SK-N-SH treated with all-trans-retinoic acid at 6 μM for 48 hours (cell line): ENCODE data around the gene NUP210L.
"Not testable (repeated sequence)": the region's sequence is repeated elsewhere in the genome, so short reads cannot be mapped to it uniquely, and the experiment has no call there.

Experiments
- ATAC-seq: fragments of 200-7000 bp; cut with Tn5 transposase; 3 replicates; pipeline ENCODE4 v1.9.1; 2020; ENCODE audit warnings: mild to moderate bottlenecking, moderate library complexity
- BACH2 ChIP-seq: fragments of 250-450 bp; sonication (Bioruptor Pico); IDR thresholded peaks from 2 replicates; pipeline ENCODE4 v1.9.0; 2021; ENCODE audit warnings: mild to moderate bottlenecking, borderline replicate concordance
- CREB5 ChIP-seq: fragments of 250-450 bp; sonication (Bioruptor Pico); IDR thresholded peaks from 2 replicates; pipeline ENCODE4 v1.5.1; 2020; ENCODE audit warnings: low read depth, mild to moderate bottlenecking, moderate library complexity
- CSDC2 ChIP-seq: fragments of 250-450 bp; sonication (Bioruptor Pico); IDR thresholded peaks from 2 replicates; pipeline ENCODE4 v1.5.0; 2020; ENCODE audit warnings: mild to moderate bottlenecking, moderate library complexity
- CSRNP3 ChIP-seq: fragments of 250-450 bp; sonication (Bioruptor Pico); IDR thresholded peaks from 2 replicates; pipeline ENCODE4 v1.5.1; 2021; ENCODE audit warnings: mild to moderate bottlenecking, moderate library complexity
- ESRRG ChIP-seq: fragments of 250-450 bp; sonication (Bioruptor Pico); IDR thresholded peaks from 2 replicates; pipeline ENCODE4 v1.6.1; 2021; ENCODE audit warnings: mild to moderate bottlenecking
- GLIS3 ChIP-seq: fragments of 250-450 bp; sonication (Bioruptor Pico); IDR thresholded peaks from 2 replicates; pipeline ENCODE4 v1.5.0; 2020; ENCODE audit warnings: mild to moderate bottlenecking, moderate library complexity
- ISL1 ChIP-seq: fragments of 250-450 bp; sonication (Bioruptor Pico); IDR thresholded peaks from 2 replicates; pipeline ENCODE4 v2.1.2; 2022; ENCODE audit warnings: mild to moderate bottlenecking, moderate library complexity
- OSR1 ChIP-seq: fragments of 250-450 bp; sonication (Bioruptor Pico); IDR thresholded peaks from 2 replicates; pipeline ENCODE4 v1.8.0; 2022; ENCODE audit warnings: moderate library complexity, mild to moderate bottlenecking, inconsistent platforms
- POU6F1 ChIP-seq: fragments of 250-450 bp; sonication (Bioruptor Pico); IDR thresholded peaks from 2 replicates; pipeline ENCODE4 v1.8.0; 2021; ENCODE audit warnings: low read depth, mild to moderate bottlenecking, moderate library complexity, borderline replicate concordance
- PPARA ChIP-seq: fragments of 250-450 bp; sonication (Bioruptor Pico); IDR thresholded peaks from 2 replicates; pipeline ENCODE4 v1.5.0; 2020; ENCODE audit warnings: mild to moderate bottlenecking, borderline replicate concordance
- RARB ChIP-seq: fragments of 250-450 bp; sonication (Bioruptor Pico); IDR thresholded peaks from 2 replicates; pipeline ENCODE4 v1.8.0; 2021; ENCODE audit warnings: mild to moderate bottlenecking, moderate library complexity
- TCF4 ChIP-seq: fragments of 250-450 bp; sonication (Bioruptor Pico); IDR thresholded peaks from 2 replicates; pipeline ENCODE4 v1.8.0; 2021; ENCODE audit warnings: mild to moderate bottlenecking, moderate library complexity, borderline replicate concordance
- TOX ChIP-seq: fragments of 250-450 bp; sonication (Bioruptor Pico); IDR thresholded peaks from 2 replicates; pipeline ENCODE4 v1.8.0; 2021; ENCODE audit warnings: mild to moderate bottlenecking, moderate library complexity, borderline replicate concordance
- TSHZ2 ChIP-seq: fragments of 250-450 bp; sonication (Bioruptor Pico); IDR thresholded peaks from 2 replicates; pipeline ENCODE4 v1.5.0; 2020; ENCODE audit warnings: mild to moderate bottlenecking, moderate library complexity
- ZC3H10 ChIP-seq: fragments of 250-450 bp; sonication (Bioruptor Pico); IDR thresholded peaks from 2 replicates; pipeline ENCODE4 v1.5.1; 2021; ENCODE audit warnings: mild to moderate bottlenecking, moderate library complexity
- ZFP3 ChIP-seq: fragments of 250-450 bp; sonication (Bioruptor Pico); IDR thresholded peaks from 2 replicates; pipeline ENCODE4 v1.5.0; 2020; ENCODE audit warnings: mild to moderate bottlenecking, moderate library complexity
- ZFP30 ChIP-seq: fragments of 450-650 bp; formaldehyde crosslinking; IDR thresholded peaks from 2 replicates; pipeline ENCODE4 v1.5.0; 2022; ENCODE audit warnings: mild to moderate bottlenecking, moderate library complexity
- ZNF565 ChIP-seq: fragments of 450-650 bp; formaldehyde crosslinking; conservative IDR thresholded peaks from 2 replicates; pipeline ENCODE4 v1.5.0; 2020; ENCODE audit warnings: low read depth, mild to moderate bottlenecking, moderate library complexity
- ZNF70 ChIP-seq: fragments of 450-650 bp; formaldehyde crosslinking; IDR thresholded peaks from 2 replicates; pipeline ENCODE4 v1.5.0; 2020; ENCODE audit warnings: mild to moderate bottlenecking, moderate library complexity
- ZNF8 ChIP-seq: fragments of 450-650 bp; formaldehyde crosslinking; IDR thresholded peaks from 2 replicates; pipeline ENCODE4 v1.5.0; 2020; ENCODE audit warnings: mild to moderate bottlenecking, moderate library complexity

NUP210L gene

GRCh38 chr1:154155251-154155650 lies 378 bp upstream of the NUP210L start:
- TF ChIP-seq ISL1 = no peak
- no peak for TF ChIP-seq BACH2 (CRISPR knock-in tag)
- TF ChIP-seq CSDC2 = no peak
- no peak for TF ChIP-seq TOX (CRISPR knock-in tag)
- TF ChIP-seq ZFP3 = no peak
- TF ChIP-seq ZNF8 = no peak
- TF ChIP-seq ESRRG (CRISPR knock-in tag) = no peak
- no peak for TF ChIP-seq ZFP30
- no peak for TF ChIP-seq ZNF565 (CRISPR knock-in tag)
- TF ChIP-seq TCF4 (CRISPR knock-in tag) = no peak
- TF ChIP-seq TSHZ2 (CRISPR knock-in tag) = no peak
- TF ChIP-seq ZC3H10 (CRISPR knock-in tag) = no peak
- TF ChIP-seq CREB5 (CRISPR knock-in tag) = no peak
- no peak for TF ChIP-seq ZNF70 (CRISPR knock-in tag)
- no peak for TF ChIP-seq OSR1
- no peak for ATAC-seq

- TF ChIP-seq ZNF8 = no peak
- ATAC-seq = no peak
Measured at GRCh38 chr1:154154053-154154452, 820 bp downstream of the NUP210L start.

- TF ChIP-seq ESRRG (CRISPR knock-in tag) (no peak), OSR1 (no peak), GLIS3 (no peak), POU6F1 (CRISPR knock-in tag) (no peak), CSRNP3 (CRISPR knock-in tag) (no peak), RARB (no peak), ISL1 (no peak)
- TF ChIP-seq, all 23 proteins: peak for 0
- no peak for ATAC-seq
Measured at GRCh38 chr1:154151311-154151710, 3.6 kb downstream of the NUP210L start.

- no peak for ATAC-seq
- TF ChIP-seq ZFP30 = no peak
- no peak for TF ChIP-seq TOX (CRISPR knock-in tag)
- no peak for TF ChIP-seq CSDC2
- no peak for TF ChIP-seq ISL1
- no peak for TF ChIP-seq ZNF565 (CRISPR knock-in tag)
- TF ChIP-seq TCF4 (CRISPR knock-in tag) = no peak
- TF ChIP-seq PPARA = no peak
- no peak for TF ChIP-seq CSRNP3 (CRISPR knock-in tag)
Measured at GRCh38 chr1:154148807-154149206, 6.1 kb downstream of the NUP210L start.

- ATAC-seq = not testable (repeated sequence)
Measured at GRCh38 chr1:154147505-154147904, 7.4 kb downstream of the NUP210L start.
